Neural cell (in vitro differentiated cells): Measurements from ENCODE around the gene INPPL1. TPM values are rescaled to one million over a fixed set of nuclear protein-coding genes. Genes with fewer than 3 reads are reported as not detected.

Source experiments
- H2AFZ ChIP-seq: fragments of 200-600, 300-800 bp; sonication (generic), shearing (Covaris generic); 2 replicates; pipeline ENCODE4 v1.6.0; 2014; ENCODE audit warnings: low read depth, mild to moderate bottlenecking, antibody characterized with exemption, low read length, moderate library complexity
- H3F3A ChIP-seq: fragments of 200-600 bp; shearing (Covaris generic); 2 replicates; pipeline ENCODE4 v1.6.1; 2016; ENCODE audit warnings: mild to moderate bottlenecking, moderate library complexity, mixed read lengths, antibody characterized with exemption, low read length; ENCODE audit not compliant: insufficient read depth, poor library complexity, severe bottlenecking
- H3K27ac ChIP-seq: fragments of 200-600, 300-800 bp; sonication (generic), shearing (Covaris generic); 2 replicates; pipeline ENCODE4 v1.5.1; 2014; ENCODE audit warnings: mild to moderate bottlenecking, low read length, moderate library complexity
- H3K27me3 ChIP-seq: fragments of 300-800, 200-600 bp; sonication (generic), shearing (Covaris generic); 2 replicates; pipeline ENCODE4 v1.6.0; 2014; ENCODE audit warnings: mild to moderate bottlenecking, low read depth, low read length, moderate library complexity; ENCODE audit not compliant: insufficient read depth
- H3K36me3 ChIP-seq: fragments of 300-800, 200-600 bp; sonication (generic), shearing (Covaris generic); 2 replicates; pipeline ENCODE4 v1.5.1; 2014; ENCODE audit warnings: mild to moderate bottlenecking, antibody characterized with exemption, low read length, moderate library complexity; ENCODE audit not compliant: insufficient read depth
- H3K4me2 ChIP-seq: fragments of 300-800, 200-600 bp; sonication (generic), shearing (Covaris generic); 2 replicates; pipeline ENCODE4 v1.6.0; 2014; ENCODE audit warnings: mild to moderate bottlenecking, low read length
- H3K4me3 ChIP-seq: fragments of 300-800, 200-600 bp; sonication (generic), shearing (Covaris generic); 2 replicates; pipeline ENCODE4 v1.5.1; 2014; ENCODE audit warnings: mild to moderate bottlenecking, low read length, moderate library complexity
- H3K79me2 ChIP-seq: fragments of 200-600 bp; shearing (Covaris generic); replicated peaks from 2 replicates; pipeline ENCODE4 v1.6.0; 2014; ENCODE audit warnings: mild to moderate bottlenecking, low read length, moderate library complexity; ENCODE audit not compliant: insufficient read depth
- H3K9ac ChIP-seq: fragments of 300-800, 200-600 bp; sonication (generic), shearing (Covaris generic); 2 replicates; pipeline ENCODE4 v1.6.1; 2016; ENCODE audit warnings: mild to moderate bottlenecking, low read length, mixed read lengths
- H3K9me2 ChIP-seq: fragments of 200-600 bp; shearing (Covaris generic); 2 replicates; pipeline ENCODE4 v1.6.1; 2016; ENCODE audit warnings: mild to moderate bottlenecking, low read length, mixed read lengths; ENCODE audit not compliant: insufficient read depth
- H3K9me3 ChIP-seq: fragments of 200-600, 300-800 bp; sonication (generic), shearing (Covaris generic); 2 replicates; pipeline ENCODE4 v1.6.1; 2016; ENCODE audit warnings: mild to moderate bottlenecking, mixed run types, low read length, moderate library complexity, mixed read lengths
- H4K20me1 ChIP-seq: fragments of 200-600 bp; shearing (Covaris generic); 2 replicates; pipeline ENCODE4 v1.6.1; 2016; ENCODE audit warnings: mild to moderate bottlenecking, mixed run types; ENCODE audit not compliant: insufficient read depth
- CTCF ChIP-seq: fragments of 450-650 bp; IDR thresholded peaks from 2 replicates; pipeline ENCODE4 v1.5.1; 2014; ENCODE audit warnings: antibody characterized with exemption, mild to moderate bottlenecking, moderate library complexity; ENCODE audit not compliant: poor library complexity, severe bottlenecking
- EP300 ChIP-seq: fragments of 450-650 bp; conservative IDR thresholded peaks from 2 replicates; pipeline ENCODE4 v1.6.1; 2014; ENCODE audit warnings: antibody characterized with exemption, mild to moderate bottlenecking, moderate library complexity; ENCODE audit not compliant: poor library complexity, severe bottlenecking
- EZH2 ChIP-seq: fragments of 200-600, 300-800 bp; shearing (Covaris generic), sonication (generic); IDR thresholded peaks from 2 replicates; pipeline ENCODE4 v1.6.1; 2014; ENCODE audit warnings: antibody characterized with exemption, low read length, borderline replicate concordance, mild to moderate bottlenecking; ENCODE audit not compliant: insufficient read depth, poor library complexity, severe bottlenecking
- MXI1 ChIP-seq: fragments of 450-650 bp; conservative IDR thresholded peaks from 2 replicates; pipeline ENCODE4 v1.6.1; 2014; ENCODE audit warnings: antibody characterized with exemption, mild to moderate bottlenecking; ENCODE audit not compliant: poor library complexity, severe bottlenecking
- POLR2AphosphoS5 ChIP-seq: IDR thresholded peaks from 2 replicates; pipeline ENCODE4 v1.6.1; 2012
- RAD21 ChIP-seq: fragments of 450-650 bp; conservative IDR thresholded peaks from 2 replicates; pipeline ENCODE4 v1.6.1; 2014; ENCODE audit warnings: antibody characterized with exemption, mild to moderate bottlenecking, moderate library complexity
- SMC3 ChIP-seq: fragments of 450-650 bp; conservative IDR thresholded peaks from 2 replicates; pipeline ENCODE4 v1.6.1; 2014; ENCODE audit warnings: antibody characterized with exemption, mild to moderate bottlenecking, moderate library complexity; ENCODE audit not compliant: poor library complexity
- TAF1 ChIP-seq: IDR thresholded peaks from 2 replicates; pipeline ENCODE4 v1.6.1; 2012; ENCODE audit warnings: low read depth
- polyA plus RNA-seq: library from polyadenylated mRNA; depleted of rRNA; stranded (reverse); fragments of >200 nt; gene quantifications from 2 replicates; pipeline ENCODE4 v1.2.3, GENCODE V29; 2014
- TF ChIP-seq, protein P1 (sequence below): IDR thresholded peaks from 2 replicates; pipeline ENCODE4 v1.6.1; 2012; ENCODE audit warnings: borderline replicate concordance

INPPL1 gene
- polyA plus RNA-seq, 1 donor from 2014 or later, result 2.0 TPM

- Histone ChIP-seq H3K4me2 (no peak overlapping the region), H3K27ac (no peak overlapping the region), H3K27me3 (peaks cover 34% of the 10 kb centered on the region), H3K9me2 (no peaks in the 10 kb centered on the region), H3F3A (no peaks in the 10 kb centered on the region), H3K36me3 (no peaks in the 10 kb centered on the region), H3K4me3 (peak overlapping the region; percentile 70), H4K20me1 (no peaks in the 10 kb centered on the region), H3K9ac (peak overlapping the region; percentile 1), H2AFZ (no peak overlapping the region), H3K79me2 (peaks cover 13% of the 10 kb centered on the region), H3K9me3 (no peaks in the 10 kb centered on the region)
- TF ChIP-seq RAD21 (no peak), TAF1 (no peak), EZH2 (no peak), EP300 (no peak), POLR2AphosphoS5 (no peak), SMC3 (no peak), MXI1 (no peak), CTCF (no peak)
- TF ChIP-seq, protein P1, sequence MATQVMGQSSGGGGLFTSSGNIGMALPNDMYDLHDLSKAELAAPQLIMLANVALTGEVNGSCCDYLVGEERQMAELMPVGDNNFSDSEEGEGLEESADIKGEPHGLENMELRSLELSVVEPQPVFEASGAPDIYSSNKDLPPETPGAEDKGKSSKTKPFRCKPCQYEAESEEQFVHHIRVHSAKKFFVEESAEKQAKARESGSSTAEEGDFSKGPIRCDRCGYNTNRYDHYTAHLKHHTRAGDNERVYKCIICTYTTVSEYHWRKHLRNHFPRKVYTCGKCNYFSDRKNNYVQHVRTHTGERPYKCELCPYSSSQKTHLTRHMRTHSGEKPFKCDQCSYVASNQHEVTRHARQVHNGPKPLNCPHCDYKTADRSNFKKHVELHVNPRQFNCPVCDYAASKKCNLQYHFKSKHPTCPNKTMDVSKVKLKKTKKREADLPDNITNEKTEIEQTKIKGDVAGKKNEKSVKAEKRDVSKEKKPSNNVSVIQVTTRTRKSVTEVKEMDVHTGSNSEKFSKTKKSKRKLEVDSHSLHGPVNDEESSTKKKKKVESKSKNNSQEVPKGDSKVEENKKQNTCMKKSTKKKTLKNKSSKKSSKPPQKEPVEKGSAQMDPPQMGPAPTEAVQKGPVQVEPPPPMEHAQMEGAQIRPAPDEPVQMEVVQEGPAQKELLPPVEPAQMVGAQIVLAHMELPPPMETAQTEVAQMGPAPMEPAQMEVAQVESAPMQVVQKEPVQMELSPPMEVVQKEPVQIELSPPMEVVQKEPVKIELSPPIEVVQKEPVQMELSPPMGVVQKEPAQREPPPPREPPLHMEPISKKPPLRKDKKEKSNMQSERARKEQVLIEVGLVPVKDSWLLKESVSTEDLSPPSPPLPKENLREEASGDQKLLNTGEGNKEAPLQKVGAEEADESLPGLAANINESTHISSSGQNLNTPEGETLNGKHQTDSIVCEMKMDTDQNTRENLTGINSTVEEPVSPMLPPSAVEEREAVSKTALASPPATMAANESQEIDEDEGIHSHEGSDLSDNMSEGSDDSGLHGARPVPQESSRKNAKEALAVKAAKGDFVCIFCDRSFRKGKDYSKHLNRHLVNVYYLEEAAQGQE, result no peak
These were observed 914 bp downstream of the INPPL1 start for GRCh38 chr11:72225411-72225951.

DNA sequence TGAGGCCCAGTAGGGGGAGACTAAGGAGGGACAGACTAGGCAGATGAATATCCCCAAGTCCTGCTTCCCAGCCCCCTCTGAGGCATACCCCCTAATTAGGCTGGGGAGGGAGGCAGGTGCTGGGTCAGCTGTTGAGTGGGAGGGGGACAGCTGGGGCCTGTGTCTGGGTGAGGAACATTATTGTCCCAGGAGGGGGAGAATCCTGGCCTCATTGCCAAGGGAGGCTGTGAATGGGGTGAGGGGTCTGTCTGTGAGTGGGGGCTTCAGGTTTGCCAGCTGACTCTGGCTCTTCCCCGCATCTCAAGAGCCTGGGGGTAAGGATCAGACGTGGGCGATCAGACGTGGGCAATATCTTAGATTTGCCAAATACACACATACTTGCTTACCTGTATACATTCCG is 2.1 kb downstream of the INPPL1 start:
- H3K9ac ChIP-seq, result no peak overlapping the region
- H3F3A ChIP-seq, result no peaks in the 10 kb centered on the region
- no peaks in the 10 kb centered on the region for H3K9me2 ChIP-seq
- no peak overlapping the region for H3K4me2 ChIP-seq
- H3K79me2 ChIP-seq, result peaks cover 13% of the 10 kb centered on the region
- no peaks in the 10 kb centered on the region for H3K9me3 ChIP-seq
- H3K36me3 ChIP-seq, result no peaks in the 10 kb centered on the region
- TF ChIP-seq CTCF (no peak), TAF1 (no peak), EP300 (no peak), EZH2 (no peak), RAD21 (no peak)
- H3K27me3 ChIP-seq, result peaks cover 34% of the 10 kb centered on the region
- no peaks in the 10 kb centered on the region for H4K20me1 ChIP-seq
- no peak overlapping the region for H3K4me3 ChIP-seq
- no peak overlapping the region for H2AFZ ChIP-seq
- H3K27ac ChIP-seq, result no peak overlapping the region
